Right renal pelvis (tissue), 4 donors: ENCODE data around the gene KCNE4. TPM values are rescaled to one million over a fixed set of nuclear protein-coding genes. Genes with fewer than 3 reads are reported as not detected.
"Not testable (repeated sequence)": the region's sequence is repeated elsewhere in the genome, so short reads cannot be mapped to it uniquely, and the experiment has no call there.

Experiments
- DNase-seq, 4 donors: peaks; one replicate each; pipeline ENCODE4 v3.0.0-alpha.2; 2013; ENCODE audit warnings: low read depth in 4 of 4, low spot score in 3 of 4, missing footprints in 1 of 4
- polyA plus RNA-seq, 4 donors: library from polyadenylated mRNA; unstranded; fragments of 120-200 nt; gene quantifications; one replicate each; pipeline ENCODE4 v1.2.1, GENCODE V29; 2013; ENCODE audit not compliant: insufficient read length in 4 of 4

KCNE4 gene
- polyA plus RNA-seq, 4 donors = 14.3 to 19.1 (median 17.0) TPM

- no peak for DNase-seq
Measured at GRCh38 chr2:223055836-223056235, 3.8 kb downstream of the KCNE4 start.

GRCh38 chr2:223056701-223057418 is 4.9 kb downstream of the KCNE4 start:
- no peak for DNase-seq

GRCh38 chr2:223057569-223057968 is 5.6 kb downstream of the KCNE4 start:
- DNase-seq = no peak

- no peak for DNase-seq
Measured at GRCh38 chr2:223058952-223059716, 7.1 kb downstream of the KCNE4 start.

GRCh38 chr2:223060201-223060825 is 8.3 kb downstream of the KCNE4 start:
- DNase-seq = no peak

GRCh38 chr2:223062396-223062795 is 10.4 kb downstream of the KCNE4 start:
- DNase-seq = no peak

GRCh38 chr2:223065107-223065506 is 13.1 kb downstream of the KCNE4 start:
- no peak for DNase-seq

GRCh38 chr2:223066721-223067120 is 14.7 kb downstream of the KCNE4 start:
- no peak for DNase-seq

- no peak for DNase-seq
Measured at GRCh38 chr2:223068071-223068470, 16.1 kb downstream of the KCNE4 start.

GRCh38 chr2:223069465-223069864 is 17.5 kb downstream of the KCNE4 start:
- DNase-seq = no peak

GRCh38 chr2:223069988-223070387 is 18.0 kb downstream of the KCNE4 start:
- no peak for DNase-seq

- no peak for DNase-seq
Measured at GRCh38 chr2:223071139-223071538, 19.1 kb downstream of the KCNE4 start.

- DNase-seq = no peak
Measured at GRCh38 chr2:223072826-223073225, 20.8 kb downstream of the KCNE4 start.

- DNase-seq = no peak
Measured at GRCh38 chr2:223075301-223076270, 23.6 kb downstream of the KCNE4 start.

- no peak for DNase-seq
Measured at GRCh38 chr2:223076573-223076972, 24.6 kb downstream of the KCNE4 start.

- no peak for DNase-seq
Measured at GRCh38 chr2:223078482-223078881, 26.5 kb downstream of the KCNE4 start.

GRCh38 chr2:223079378-223079777 is 27.4 kb downstream of the KCNE4 start:
- no peak for DNase-seq

GRCh38 chr2:223079925-223080324 is 27.9 kb downstream of the KCNE4 start:
- DNase-seq = no peak

- DNase-seq = not testable (repeated sequence)
Measured at GRCh38 chr2:223080790-223081360, 28.9 kb downstream of the KCNE4 start.

GRCh38 chr2:223081789-223082188 is 29.8 kb downstream of the KCNE4 start:
- no peak for DNase-seq
